LNCAP (cell line): ENCODE results near the gene FCN2.

ENCODE experiments used
- CTCF ChIP-seq: fragments of 450-650 bp; IDR thresholded peaks from 2 replicates; pipeline ENCODE4 v1.5.1; 2017; ENCODE audit warnings: mild to moderate bottlenecking

The FCN2 gene

GRCh38 chr9:134884492-134884891 is 3.9 kb downstream of the FCN2 start:
- TF ChIP-seq CTCF = no peak

- TF ChIP-seq CTCF = no peak
Measured at GRCh38 chr9:134885001-134885678, 4.5 kb downstream of the FCN2 start.

- no peak for TF ChIP-seq CTCF
Measured at GRCh38 chr9:134885679-134886412, 5.2 kb downstream of the FCN2 start.

DNA sequence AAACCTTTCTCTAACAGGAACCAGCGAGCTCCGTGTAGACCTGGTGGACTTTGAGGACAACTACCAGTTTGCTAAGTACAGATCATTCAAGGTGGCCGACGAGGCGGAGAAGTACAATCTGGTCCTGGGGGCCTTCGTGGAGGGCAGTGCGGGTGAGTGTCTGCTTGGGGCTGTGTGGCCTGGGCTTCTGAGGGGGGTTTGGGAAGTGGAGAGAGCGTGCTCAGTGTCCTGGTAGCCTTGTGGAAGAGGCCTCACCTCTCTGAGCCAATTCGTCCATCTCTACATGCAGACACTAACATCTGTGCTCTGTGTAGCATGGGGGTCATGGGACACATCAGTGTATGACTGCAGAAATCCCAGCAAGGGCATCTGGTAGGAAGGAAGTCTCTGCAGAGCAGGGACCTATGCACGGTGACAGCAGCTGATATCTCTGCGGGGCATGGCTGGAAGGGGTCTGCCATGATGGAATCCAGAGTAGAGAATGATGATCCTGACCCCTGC is 5.9 kb downstream of the FCN2 start:
- TF ChIP-seq CTCF = no peak

DNA sequence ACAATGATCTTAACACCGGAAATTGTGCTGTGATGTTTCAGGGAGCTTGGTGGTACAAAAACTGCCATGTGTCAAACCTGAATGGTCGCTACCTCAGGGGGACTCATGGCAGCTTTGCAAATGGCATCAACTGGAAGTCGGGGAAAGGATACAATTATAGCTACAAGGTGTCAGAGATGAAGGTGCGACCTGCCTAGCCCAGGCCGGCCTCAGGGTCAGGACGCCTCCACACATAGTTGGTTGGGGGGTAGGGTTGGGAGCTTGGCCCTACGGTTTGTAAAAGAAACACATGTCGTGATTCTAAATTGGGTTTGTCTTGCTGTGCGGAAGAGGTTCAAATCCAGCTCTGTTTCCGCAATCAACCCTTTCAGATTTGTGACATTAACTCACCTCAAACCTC is 6.6 kb downstream of the FCN2 start:
- TF ChIP-seq CTCF = no peak

GRCh38 chr9:134887686-134888602 is 7.3 kb downstream of the FCN2 start:
- no peak for TF ChIP-seq CTCF

GRCh38 chr9:134888603-134889190 is 8.1 kb downstream of the FCN2 start:
- no peak for TF ChIP-seq CTCF
